B cell (primary cell): ENCODE results near the gene NEUROD1. TPM values are rescaled to one million over a fixed set of nuclear protein-coding genes. Genes with fewer than 3 reads are reported as not detected.

Source experiments
- ATAC-seq: fragments of 200-7000 bp; cut with Tn5 transposase; one replicate; pipeline ENCODE4 v1.10.0; 2021; ENCODE audit warnings: low read depth, mild to moderate bottlenecking, moderate number of reproducible peaks, moderate library complexity
- CTCF ChIA-PET: fragments of 350-600 bp; sonication (Branson Sonifier 250); formaldehyde crosslinking; loops from one replicate; lab custom pipeline; 2021; ENCODE audit warnings: antibody characterized with exemption, inconsistent platforms; lab: Charles Lee
- POLR2A ChIA-PET: fragments of 350-600 bp; sonication (Branson Sonifier 250); formaldehyde crosslinking; loops from one replicate; lab custom pipeline; 2021; ENCODE audit warnings: antibody characterized with exemption; lab: Charles Lee
- DNase-seq: peaks from one replicate; pipeline ENCODE4 v3.0.0; 2013
- H2AFZ ChIP-seq: 2 replicates; pipeline ENCODE4 v1.6.1; 2012; ENCODE audit warnings: mild to moderate bottlenecking, low read depth, low read length; ENCODE audit not compliant: insufficient read depth, poor library complexity, severe bottlenecking
- H3K27ac ChIP-seq, 2 donors: 1 replicate in 1 of 2; 2 replicates in 1 of 2; pipeline ENCODE4 v1.5.1; 2012 to 2013; ENCODE audit warnings: low read length in 2 of 2, mild to moderate bottlenecking in 2 of 2, moderate library complexity in 1 of 2
- H3K27me3 ChIP-seq, 4 experiments: fragments of 200-600 bp in 1 of 4; sonication (generic) in 1 of 4; replicated peaks in 1 of 4; 1 replicate in 2 of 4; 2 replicates in 2 of 4; pipeline versions ENCODE4 v1.6.1 to v1.7.0; 2013 to 2016; ENCODE audit warnings: low read length in 3 of 4, mild to moderate bottlenecking in 2 of 4, mixed read lengths in 1 of 4, moderate library complexity in 1 of 4; ENCODE audit not compliant: insufficient read depth in 4 of 4, control insufficient read depth in 3 of 4; ENCODE audit errors: control extremely low read depth in 1 of 4
- H3K36me3 ChIP-seq, 2 experiments: replicated peaks in 1 of 2; 1 replicate in 1 of 2; 2 replicates in 1 of 2; pipeline versions ENCODE4 v1.6.1 to v1.7.1; 2013; ENCODE audit warnings: low read length in 1 of 2; ENCODE audit not compliant: insufficient read depth in 2 of 2, control insufficient read depth in 1 of 2; ENCODE audit errors: control extremely low read depth in 1 of 2, extremely low read depth in 1 of 2
- H3K4me1 ChIP-seq, 2 donors: fragments of 200-600 bp in 1 of 2; sonication (generic) in 1 of 2; 1 replicate in 1 of 2; 2 replicates in 1 of 2; pipeline versions ENCODE4 v1.5.1 to v1.6.1; 2013 to 2017; ENCODE audit warnings: low read length in 2 of 2; ENCODE audit not compliant: control insufficient read depth in 2 of 2, insufficient read depth in 2 of 2
- H3K4me2 ChIP-seq: replicated peaks from 2 replicates; pipeline ENCODE3; 2012; ENCODE audit warnings: mild to moderate bottlenecking, low read depth, low read length; ENCODE audit not compliant: poor library complexity, severe bottlenecking
- H3K4me3 ChIP-seq, 5 experiments: fragments of 200-600 bp in 1 of 5; sonication (generic) in 1 of 5; 1 replicate in 3 of 5; 2 replicates in 2 of 5; pipeline versions ENCODE4 v1.5.1 to v1.7.0; 2011 to 2016; ENCODE audit warnings: low read length in 4 of 5, mild to moderate bottlenecking in 4 of 5, low read depth in 2 of 5, control low read depth in 1 of 5, moderate library complexity in 1 of 5; ENCODE audit not compliant: insufficient read depth in 1 of 5; ENCODE audit errors: control extremely low read depth in 1 of 5, extremely low read depth in 1 of 5
- H3K79me2 ChIP-seq: fragments of 200-600 bp; sonication (generic); one replicate; pipeline ENCODE4 v1.6.0; 2016; ENCODE audit warnings: low read length; ENCODE audit not compliant: control insufficient read depth, insufficient read depth
- H3K9ac ChIP-seq: fragments of 200-600 bp; sonication (generic); 2 replicates; pipeline ENCODE4 v1.6.1; 2017; ENCODE audit warnings: mild to moderate bottlenecking, low read length, moderate library complexity
- H3K9me3 ChIP-seq, 3 donors: one replicate each; pipeline versions ENCODE4 v1.6.1 to v1.7.1; 2013; ENCODE audit warnings: low read length in 2 of 3; ENCODE audit not compliant: control insufficient read depth in 2 of 3, insufficient read depth in 1 of 3; ENCODE audit errors: control extremely low read depth in 1 of 3
- H4K20me1 ChIP-seq: 2 replicates; pipeline ENCODE4 v1.6.0; 2012; ENCODE audit warnings: mild to moderate bottlenecking, low read length; ENCODE audit not compliant: insufficient read depth, control insufficient read depth, poor library complexity, severe bottlenecking
- H3K27ac Mint-ChIP-seq: one replicate; pipeline ENCODE4 v1.8.0; 2021; ENCODE audit warnings: mixed read lengths
- H3K27me3 Mint-ChIP-seq: one replicate; pipeline ENCODE4 v1.8.0; 2021; ENCODE audit warnings: mixed read lengths
- H3K4me1 Mint-ChIP-seq: one replicate; pipeline ENCODE4 v1.8.0; 2021; ENCODE audit warnings: mixed read lengths
- H3K4me3 Mint-ChIP-seq: one replicate; pipeline ENCODE4 v1.8.0; 2021; ENCODE audit warnings: mixed read lengths
- H3K9me3 Mint-ChIP-seq: one replicate; pipeline ENCODE4 v1.8.0; 2022; ENCODE audit warnings: mixed read lengths; ENCODE audit not compliant: insufficient read depth
- EZH2 ChIP-seq: IDR thresholded peaks from 2 replicates; pipeline ENCODE4 v1.6.1; 2012; ENCODE audit warnings: borderline replicate concordance, low read depth, mild to moderate bottlenecking, moderate library complexity, low read length; ENCODE audit not compliant: insufficient read depth, poor library complexity, severe bottlenecking
- WGBS: methylation state at CpG from one replicate; pipeline ENCODE4 v1.1.5; 2013; ENCODE audit warnings: missing lambda C conversion rate; ENCODE audit not compliant: insufficient coverage; 5-methylcytosine and 5-hydroxymethylcytosine counted together
- intact Hi-C: fragments of 100-400 bp; cut with micrococcal nuclease; formaldehyde crosslinking; loops from one replicate; pipeline ENCODE4 v1.10.0; 2022
- polyA plus RNA-seq: library from polyadenylated mRNA; depleted of rRNA; stranded (reverse); fragments of >200 nt; gene quantifications from 2 replicates; pipeline ENCODE4 v1.2.3, GENCODE V29; 2012
- total RNA-seq, 2 donors: library from RNA; stranded (reverse); fragments of 120-200 nt in 1 of 2; gene quantifications; 1 replicate in 1 of 2; 2 replicates in 1 of 2; pipeline versions ENCODE4 v1.2.3 to v1.2.4, GENCODE V29; 2013 to 2022
- TF ChIP-seq, protein P1 (sequence below): fragments of 200-600 bp; IDR thresholded peaks from one replicate; pipeline ENCODE4 v1.8.0; 2022; ENCODE audit warnings: antibody characterized with exemption, mild to moderate bottlenecking

Gene NEUROD1
- total and polyA plus RNA-seq, 2 donors (not counting 1 experiment from before 2014, with no cell fraction given), result not detected

DNA sequence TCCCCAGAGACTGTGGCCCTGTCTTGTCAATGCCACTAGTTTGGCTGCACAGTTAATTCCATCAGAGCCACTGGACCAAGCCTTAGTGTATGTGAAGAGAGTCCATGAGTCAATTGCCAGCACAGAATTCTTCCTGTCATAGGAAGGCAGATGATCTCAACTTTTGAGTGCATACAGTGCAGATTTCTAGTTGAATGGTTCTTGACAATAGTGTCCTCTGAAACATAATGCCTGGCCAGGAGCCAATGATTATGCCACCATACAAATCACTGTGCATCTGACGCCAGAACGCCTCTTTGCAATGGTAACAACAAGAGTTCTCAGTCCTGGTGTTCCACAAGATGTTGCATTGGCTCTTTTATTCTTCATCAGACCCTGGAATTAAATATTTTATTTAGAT lies 7.1 kb downstream of the NEUROD1 start:
- ChIA-PET CTCF (no interaction called here), POLR2A (no interaction called here)
- WGBS, result 50% methylated on average over 2 of the region's 2 CpGs
- intact Hi-C loops, result no loop called here
- Histone ChIP-seq H3K79me2 (no peaks in the 10 kb centered on the region), H3K36me3 (no peaks in the 10 kb centered on the region), H3K27me3 (peaks cover 2 to 17% (median 11%) of the 10 kb centered on the region in 4 experiments), H2AFZ (no peak overlapping the region), H3K4me1 (peaks cover 9 to 27% of the 10 kb centered on the region in 2 donors), H4K20me1 (no peaks in the 10 kb centered on the region), H3K9ac (no peak overlapping the region), H3K4me3 (no peak overlapping the region), H3K9me3 (peaks cover 0 to 7% (median 1%) of the 10 kb centered on the region in 3 donors), H3K4me2 (peak overlapping the region; percentile 36), H3K27ac (no peak overlapping the region)
- H3K27me3 Mint-ChIP-seq, result peaks cover 23% of the 10 kb centered on the region
- no peak for ATAC-seq
- H3K4me3 Mint-ChIP-seq, result no peak overlapping the region
- no peaks in the 10 kb centered on the region for H3K9me3 Mint-ChIP-seq
- peaks cover 25% of the 10 kb centered on the region for H3K4me1 Mint-ChIP-seq
- no peak for TF ChIP-seq EZH2
- TF ChIP-seq, protein P1, sequence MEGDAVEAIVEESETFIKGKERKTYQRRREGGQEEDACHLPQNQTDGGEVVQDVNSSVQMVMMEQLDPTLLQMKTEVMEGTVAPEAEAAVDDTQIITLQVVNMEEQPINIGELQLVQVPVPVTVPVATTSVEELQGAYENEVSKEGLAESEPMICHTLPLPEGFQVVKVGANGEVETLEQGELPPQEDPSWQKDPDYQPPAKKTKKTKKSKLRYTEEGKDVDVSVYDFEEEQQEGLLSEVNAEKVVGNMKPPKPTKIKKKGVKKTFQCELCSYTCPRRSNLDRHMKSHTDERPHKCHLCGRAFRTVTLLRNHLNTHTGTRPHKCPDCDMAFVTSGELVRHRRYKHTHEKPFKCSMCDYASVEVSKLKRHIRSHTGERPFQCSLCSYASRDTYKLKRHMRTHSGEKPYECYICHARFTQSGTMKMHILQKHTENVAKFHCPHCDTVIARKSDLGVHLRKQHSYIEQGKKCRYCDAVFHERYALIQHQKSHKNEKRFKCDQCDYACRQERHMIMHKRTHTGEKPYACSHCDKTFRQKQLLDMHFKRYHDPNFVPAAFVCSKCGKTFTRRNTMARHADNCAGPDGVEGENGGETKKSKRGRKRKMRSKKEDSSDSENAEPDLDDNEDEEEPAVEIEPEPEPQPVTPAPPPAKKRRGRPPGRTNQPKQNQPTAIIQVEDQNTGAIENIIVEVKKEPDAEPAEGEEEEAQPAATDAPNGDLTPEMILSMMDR, result no peak
- DNase-seq, result no peak
- H3K27ac Mint-ChIP-seq, result no peak overlapping the region

DNA sequence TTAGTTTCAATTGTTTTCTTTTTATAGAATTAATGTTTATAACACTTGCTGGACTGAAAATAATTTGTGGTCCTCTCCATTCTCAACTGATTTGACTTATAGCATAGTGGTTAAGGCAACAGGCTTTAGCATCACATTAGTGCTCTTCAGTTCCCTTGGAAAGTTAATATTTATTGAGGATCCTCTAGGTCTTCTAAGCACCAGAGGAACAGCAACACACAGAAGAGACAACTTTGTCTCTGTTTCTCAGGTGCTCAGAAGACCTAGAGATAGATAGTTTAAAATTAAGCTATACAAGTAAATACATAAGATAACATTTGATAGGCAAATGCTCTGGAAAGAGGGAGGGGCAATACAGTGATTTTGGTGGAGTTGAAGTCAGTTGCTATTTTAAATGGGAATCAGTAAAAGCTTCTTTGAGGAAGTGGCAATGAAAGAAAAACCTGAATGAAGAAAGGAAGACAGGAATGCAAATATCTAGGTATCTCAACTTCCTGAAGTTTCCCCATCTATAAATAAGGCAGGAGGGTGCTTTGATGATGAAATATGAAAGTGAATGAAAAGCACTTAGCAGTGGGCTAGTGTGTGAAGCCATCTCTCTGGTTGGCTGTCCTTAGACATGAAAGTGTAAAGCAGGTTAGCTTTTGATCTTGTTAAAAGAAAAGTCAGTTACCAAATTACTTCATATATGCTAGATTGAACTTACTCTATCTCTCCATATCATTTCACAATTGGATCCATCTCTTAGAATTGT lies 7.9 kb downstream of the NEUROD1 start:
- Mint-ChIP-seq H3K27me3 (peaks cover 16% of the 10 kb centered on the region), H3K4me1 (peaks cover 23% of the 10 kb centered on the region), H3K27ac (no peak overlapping the region), H3K9me3 (no peaks in the 10 kb centered on the region), H3K4me3 (peak overlapping the region; percentile 4)
- DNase-seq, result no peak
- intact Hi-C loops, result no loop called here
- ATAC-seq, result no peak
- no peak overlapping the region for H3K9ac ChIP-seq
- peaks cover under 1 to 10% (median 4%) of the 10 kb centered on the region in 4 experiments for H3K27me3 ChIP-seq
- H3K9me3 ChIP-seq, result no peaks in the 10 kb centered on the region
- peak overlapping the region; percentile 36 for H3K4me2 ChIP-seq
- no peak overlapping the region for H3K4me3 ChIP-seq
- ChIA-PET POLR2A (no interaction called here), CTCF (no interaction called here)
- TF ChIP-seq, protein P1, result no peak
- no peak for TF ChIP-seq EZH2
- H3K36me3 ChIP-seq, result no peaks in the 10 kb centered on the region
- no peak overlapping the region for H2AFZ ChIP-seq
- peaks cover 9 to 20% of the 10 kb centered on the region in 2 donors for H3K4me1 ChIP-seq
- H3K27ac ChIP-seq, result no peak overlapping the region
- no peaks in the 10 kb centered on the region for H3K79me2 ChIP-seq
- H4K20me1 ChIP-seq, result no peaks in the 10 kb centered on the region
